SIG-M5 treated with dmso at 0.1 percent for 504 hours (cell line): ENCODE data around the gene BAK1.
"Not testable (repeated sequence)": the region's sequence is repeated elsewhere in the genome, so short reads cannot be mapped to it uniquely, and the experiment has no call there.

Source experiments
- DNase-seq: peaks from one replicate; lab custom pipeline; 2025; ENCODE audit not compliant: unreplicated experiment; lab: John Stamatoyannopoulos, UW

The BAK1 gene

DNA sequence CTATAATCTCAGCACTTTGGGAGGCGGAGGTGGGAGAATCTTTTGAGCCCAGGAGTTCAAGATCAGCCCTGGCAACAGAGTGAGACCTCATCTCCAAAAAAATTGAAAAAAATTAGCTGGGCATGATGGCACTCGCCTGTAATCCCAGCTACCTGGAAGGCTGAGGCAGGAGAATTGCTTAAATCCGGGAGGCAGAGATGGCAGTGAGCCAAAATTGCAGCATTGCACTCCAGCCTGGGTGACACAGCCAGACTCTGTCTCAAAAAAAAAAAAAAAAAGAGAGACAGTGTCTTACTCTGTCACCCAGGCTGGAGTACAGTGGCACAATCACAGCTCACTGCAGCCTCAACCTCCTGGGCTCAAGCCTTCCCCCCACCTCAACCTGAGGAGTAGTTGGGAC is 27.2 kb downstream of the BAK1 start:
- DNase-seq, result not testable (repeated sequence)

DNA sequence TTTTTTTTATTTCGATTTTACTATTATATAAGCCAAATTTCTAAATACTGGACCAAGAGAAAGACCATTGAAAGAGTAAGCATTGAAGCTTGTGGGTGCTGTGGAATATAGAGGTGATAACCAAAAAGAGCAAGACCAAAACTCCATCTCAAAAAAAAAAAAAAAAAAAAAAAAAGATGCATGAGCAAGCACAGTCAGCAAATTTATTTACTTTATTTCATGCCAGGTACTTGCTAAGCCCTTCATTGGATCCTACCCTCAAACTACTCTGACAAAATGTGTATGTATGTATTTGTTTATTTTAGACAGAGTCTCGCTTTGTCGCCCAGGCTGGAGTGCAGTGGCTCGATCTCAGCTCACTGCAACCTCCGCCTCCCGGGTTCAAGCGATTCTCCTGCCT is 27.8 kb downstream of the BAK1 start:
- no peak for DNase-seq

DNA sequence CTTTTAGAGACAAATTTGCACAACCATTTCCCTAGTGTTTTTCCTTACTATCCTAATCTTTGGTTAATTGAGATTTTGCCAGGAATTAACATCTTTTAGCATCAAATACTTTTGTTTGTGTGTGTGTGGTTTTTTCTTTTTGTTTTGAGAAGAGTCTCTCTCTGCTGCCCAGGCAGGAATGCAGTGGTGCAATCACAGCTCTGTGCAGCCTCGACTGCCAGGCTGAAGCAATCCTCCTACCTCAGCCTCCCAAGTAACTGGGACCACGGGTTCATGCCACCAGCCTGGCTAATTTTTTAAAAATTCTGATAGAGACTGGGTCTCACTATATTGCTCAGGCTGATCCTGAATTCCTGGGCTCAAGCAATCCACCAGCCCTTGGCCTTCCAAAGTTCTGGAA is 28.5 kb downstream of the BAK1 start:
- no peak for DNase-seq

DNA sequence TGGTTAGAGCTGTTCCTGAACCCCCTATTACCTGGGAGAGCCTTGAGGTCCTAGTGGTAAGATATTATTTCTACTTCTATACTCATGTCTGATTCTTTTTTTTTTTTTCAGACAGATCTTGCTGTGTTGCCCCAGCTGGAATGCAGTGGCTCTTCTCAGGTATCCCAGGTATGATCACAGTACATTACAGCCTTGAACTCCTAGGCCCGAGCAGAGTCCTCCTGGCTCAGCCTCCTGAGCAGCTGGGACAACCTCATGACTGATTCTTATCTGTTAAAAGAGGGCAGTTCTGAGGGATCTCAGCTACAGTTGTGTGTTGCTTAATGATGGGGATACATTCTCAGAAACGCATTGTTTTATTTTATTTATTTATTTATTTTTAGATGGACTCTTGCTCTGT is 30.2 kb downstream of the BAK1 start:
- DNase-seq, result no peak

DNA sequence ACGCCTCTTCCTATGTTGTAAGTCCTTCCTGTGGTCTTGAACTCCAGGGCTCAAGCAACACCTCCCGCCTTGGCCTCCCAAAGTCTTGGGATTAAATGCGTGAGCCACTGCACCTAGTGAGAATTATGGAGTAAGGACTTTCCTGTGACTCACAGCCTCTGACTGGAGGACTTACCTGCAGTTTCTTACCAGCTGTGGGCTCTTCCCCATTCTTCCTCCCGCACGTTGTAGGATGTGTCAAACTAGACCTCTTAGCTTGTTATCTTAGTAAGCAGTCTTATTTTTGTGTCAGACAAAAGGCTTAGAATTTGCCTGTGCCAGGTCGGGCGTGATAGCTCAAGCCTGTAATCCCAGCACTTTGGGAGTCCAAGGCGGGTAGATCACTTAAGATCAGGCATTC is 30.9 kb downstream of the BAK1 start:
- no peak for DNase-seq

GRCh38 chr6:33547499-33547898 is 32.6 kb downstream of the BAK1 start:
- no peak for DNase-seq

DNA sequence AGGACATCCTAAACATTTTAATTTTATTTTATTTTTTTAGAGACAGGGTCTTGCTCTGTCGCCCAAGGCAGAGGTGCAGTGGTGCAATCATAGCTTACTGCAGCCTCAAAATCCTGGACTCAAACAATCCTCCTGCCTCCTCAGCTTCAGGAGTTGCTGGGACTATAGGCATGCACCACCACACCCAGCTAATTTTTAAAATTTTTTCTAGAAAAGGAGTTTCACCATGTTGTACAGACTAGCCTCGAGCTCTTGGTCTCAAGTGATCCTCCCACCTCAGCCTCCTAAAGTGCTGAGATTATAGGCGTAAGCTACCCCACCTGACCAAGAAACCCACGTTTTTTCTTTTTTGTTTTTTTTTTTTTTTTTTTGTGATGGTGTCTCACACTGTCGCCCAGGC is 33.3 kb downstream of the BAK1 start:
- DNase-seq, result no peak

DNA sequence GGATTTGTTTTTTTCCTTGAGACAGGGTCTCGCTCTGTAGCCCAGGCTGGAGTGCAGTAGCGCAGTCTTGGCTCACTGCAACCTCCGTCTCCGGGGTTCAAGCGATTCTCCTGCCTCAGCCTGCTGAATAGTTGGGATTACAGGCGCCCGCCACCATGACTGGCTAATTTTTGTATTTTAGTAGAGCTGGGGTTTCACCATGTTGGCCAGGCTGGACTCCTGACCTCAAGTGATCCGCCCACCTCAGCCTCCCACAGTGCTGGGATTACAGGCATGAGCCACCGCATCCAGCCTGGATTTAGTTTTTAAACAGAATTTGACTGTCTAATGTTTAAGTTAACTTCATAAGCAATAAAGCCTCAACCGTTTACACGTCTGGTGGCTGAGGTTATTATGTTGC is 34.8 kb downstream of the BAK1 start:
- not testable (repeated sequence) for DNase-seq

DNA sequence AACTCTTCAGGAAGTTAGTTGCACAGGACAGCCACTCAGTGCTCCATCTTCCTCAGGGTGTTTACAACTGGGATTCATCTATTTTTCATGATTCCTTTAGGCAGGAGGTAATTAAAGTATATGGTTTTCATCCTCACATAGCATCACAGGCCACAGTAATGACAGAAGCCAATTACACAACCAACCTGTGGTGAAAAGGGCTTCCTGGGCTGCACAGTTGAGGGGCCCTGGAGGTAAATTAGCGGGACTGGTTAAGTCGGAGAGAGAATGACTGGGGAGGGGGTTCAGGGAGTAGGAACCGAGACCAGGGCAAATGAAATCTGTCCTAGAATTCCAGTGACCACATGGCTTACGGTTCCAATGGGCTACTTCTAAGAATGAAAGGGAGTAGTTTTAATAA is 37.0 kb downstream of the BAK1 start:
- DNase-seq, result no peak

DNA sequence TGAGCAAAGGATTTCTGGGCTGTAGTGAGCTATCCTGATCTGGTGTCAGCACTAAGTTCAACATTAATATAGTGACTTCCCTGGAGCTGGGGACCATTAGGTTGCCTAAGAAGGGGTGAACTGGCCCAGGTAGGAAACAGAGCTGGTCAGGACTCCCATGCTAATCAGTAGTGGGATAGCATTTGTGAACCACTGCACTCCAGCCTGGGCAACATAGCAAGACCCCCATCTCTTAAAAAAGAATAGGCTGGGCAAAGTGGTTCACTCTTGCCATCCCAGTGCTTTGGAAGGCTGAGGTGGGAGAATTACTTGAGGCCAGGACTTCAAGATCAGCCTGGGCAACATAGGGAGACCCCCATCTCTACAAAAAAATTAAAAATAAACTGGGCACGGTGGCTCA is 39.3 kb downstream of the BAK1 start:
- no peak for DNase-seq

DNA sequence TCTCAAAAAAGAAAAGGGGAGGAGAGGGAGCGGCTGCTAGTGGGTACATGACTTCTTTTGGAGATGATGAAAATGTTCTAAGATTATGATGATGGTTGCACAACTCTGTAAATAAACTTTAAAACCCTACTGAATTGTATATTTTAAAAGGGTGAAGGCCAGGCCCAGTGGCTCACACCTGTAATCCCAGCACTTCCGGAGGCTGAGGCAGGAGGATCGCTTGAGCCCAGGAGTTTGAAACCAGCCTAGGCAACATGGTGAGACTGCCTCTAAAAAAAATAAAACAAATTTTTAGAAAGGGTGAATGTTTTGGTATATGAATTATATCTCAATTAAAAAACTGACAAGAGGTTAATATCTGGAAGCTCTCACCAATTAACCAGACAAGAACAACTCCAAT is 45.4 kb downstream of the BAK1 start:
- no peak for DNase-seq

GRCh38 chr6:33533163-33533869 is 46.8 kb downstream of the BAK1 start:
- DNase-seq, result not testable (repeated sequence)

DNA sequence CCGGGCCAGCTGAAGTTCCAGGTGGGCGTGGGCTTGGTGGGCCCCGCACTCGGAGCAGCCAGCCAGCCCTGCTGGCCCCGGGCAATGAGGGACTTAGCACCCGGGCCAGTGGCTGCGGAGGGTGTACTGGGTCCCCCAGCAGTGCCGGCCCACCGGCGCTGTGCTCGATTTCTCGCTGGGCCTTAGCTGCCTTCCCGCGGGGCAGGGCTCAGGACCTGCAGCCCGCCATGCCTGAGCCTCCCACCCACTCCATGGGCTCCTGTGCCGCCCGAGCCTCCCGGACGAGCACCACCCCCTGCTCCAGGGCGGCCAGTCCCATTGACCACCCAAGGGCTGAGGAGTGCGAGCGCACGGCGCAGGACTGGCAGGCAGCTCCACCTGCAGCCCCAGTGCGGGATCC is 47.6 kb downstream of the BAK1 start:
- not testable (repeated sequence) for DNase-seq

DNA sequence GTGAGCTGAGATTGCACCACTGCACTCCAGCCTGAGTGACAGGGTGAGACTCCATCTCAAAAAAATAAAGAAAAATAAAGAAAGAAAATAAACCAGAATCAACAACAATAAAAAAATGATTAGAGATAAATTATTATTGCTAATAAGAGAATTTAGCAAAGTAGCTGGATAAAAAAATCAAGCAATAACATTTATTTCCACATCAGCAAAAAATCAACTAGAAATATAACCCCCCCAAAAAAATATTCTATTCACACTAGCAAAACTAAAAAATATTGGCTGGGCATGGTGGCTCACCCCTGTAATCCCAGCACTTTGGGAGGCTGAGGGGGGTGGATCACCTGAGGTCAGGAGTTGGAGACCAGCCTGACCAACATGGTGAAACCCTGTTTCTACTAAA is 49.5 kb downstream of the BAK1 start:
- not testable (repeated sequence) for DNase-seq
